Sigmoid colon (tissue), 7 donors: Measurements from ENCODE around the gene CC2D2B. TPM values are rescaled to one million over a fixed set of nuclear protein-coding genes. Genes with fewer than 3 reads are reported as not detected.

Experiments used
- DNase-seq: peaks from one replicate; pipeline ENCODE4 v3.0.0-alpha.2; 2019
- H3K27ac ChIP-seq, 4 donors: fragments of 200-600 bp; sonication (generic); one replicate each; pipeline ENCODE4 v1.5.1; 2016 to 2019; ENCODE audit warnings: mild to moderate bottlenecking in 1 of 4
- H3K27me3 ChIP-seq, 3 donors: fragments of 200-600 bp; sonication (generic); one replicate each; pipeline ENCODE4 v1.5.1; 2019; ENCODE audit warnings: mild to moderate bottlenecking in 1 of 3
- H3K36me3 ChIP-seq, 4 donors: fragments of 200-600 bp; sonication (generic); one replicate each; pipeline ENCODE4 v1.5.1; 2016 to 2019
- H3K4me1 ChIP-seq, 4 donors: fragments of 200-600 bp; sonication (generic); one replicate each; pipeline ENCODE4 v1.5.1; 2017 to 2019
- H3K4me3 ChIP-seq, 4 donors: fragments of 200-600 bp; sonication (generic); one replicate each; pipeline ENCODE4 v1.5.1; 2017 to 2019; ENCODE audit warnings: mild to moderate bottlenecking in 2 of 4, moderate library complexity in 1 of 4
- H3K9me3 ChIP-seq, 4 donors: fragments of 200-600 bp in 3 of 4; sonication (generic) in 3 of 4; one replicate each; pipeline versions ENCODE4 v1.5.1 to v1.6.1; 2013 to 2019
- CTCF ChIP-seq, 4 experiments: fragments of 450-650 bp in 3 of 4; fragments of 200-600 bp in 1 of 4; IDR thresholded peaks; one replicate each; pipeline ENCODE4 v1.5.1; 2016 to 2019; ENCODE audit warnings: antibody characterized with exemption in 4 of 4, mild to moderate bottlenecking in 3 of 4, moderate library complexity in 2 of 4
- EP300 ChIP-seq, 4 donors: sonication (generic); formaldehyde crosslinking; IDR thresholded peaks; one replicate each; pipeline ENCODE4 v1.6.1; 2017; ENCODE audit warnings: antibody characterized with exemption in 4 of 4
- POLR2A ChIP-seq, 2 donors: fragments of 450-650 bp; IDR thresholded peaks; one replicate each; pipeline ENCODE4 v1.6.1; 2016; ENCODE audit warnings: antibody characterized with exemption in 2 of 2, mild to moderate bottlenecking in 2 of 2, moderate library complexity in 2 of 2
- POLR2AphosphoS5 ChIP-seq, 4 donors: sonication (generic); formaldehyde crosslinking; IDR thresholded peaks; one replicate each; pipeline ENCODE4 v1.6.1; 2017; ENCODE audit warnings: antibody characterized with exemption in 4 of 4
- WGBS, 2 donors: extraction: QIAGEN DNeasy Blood & Tissue Kit; methylation state at CpG; one replicate each; pipeline ENCODE4 v1.1.7; 2013; 5-methylcytosine and 5-hydroxymethylcytosine counted together
- intact Hi-C: fragments of 100-400 bp; cut with DNase I; formaldehyde crosslinking; loops from one replicate; pipeline ENCODE4 v1.15.1; 2023
- polyA plus RNA-seq, 3 donors: library from polyadenylated mRNA; stranded (reverse); fragments of 200-250 nt; gene quantifications; one replicate each; pipeline ENCODE4 v1.2.3, GENCODE V29; 2013
- total RNA-seq, 4 donors: library from RNA; depleted of rRNA; stranded (reverse); fragments of >200 nt; gene quantifications; one replicate each; pipeline ENCODE4 v1.1.0, GENCODE V29; 2016
- donor health status: healthy with polysubstance abuse.
- donor health status: Bipolar disorder and iron deficiency.
- donor health status: healthy.

The CC2D2B gene
- total and polyA plus RNA-seq, 7 donors: 0.29 to 7.8 (median 4.3) TPM; not detected in 2

GRCh38 chr10:96041146-96041545 is 133.4 kb downstream of the CC2D2B start:
- intact Hi-C loops: no loop called here
- no peaks in the 10 kb centered on the region for H3K36me3 ChIP-seq
- DNase-seq: no peak
- TF ChIP-seq POLR2AphosphoS5 (IDR thresholded peaks at IDR 0.05): no peak
- no peak overlapping the region for H3K27ac ChIP-seq
- no peak overlapping the region for H3K4me3 ChIP-seq
- no peaks in the 10 kb centered on the region for H3K9me3 ChIP-seq
- peaks cover 0 to 21% (median 7%) of the 10 kb centered on the region in 4 donors for H3K4me1 ChIP-seq
- WGBS, 2 donors: 96 to 97% methylated on average over 11 of the region's 11 CpGs
- H3K27me3 ChIP-seq: no peaks in the 10 kb centered on the region

DNA sequence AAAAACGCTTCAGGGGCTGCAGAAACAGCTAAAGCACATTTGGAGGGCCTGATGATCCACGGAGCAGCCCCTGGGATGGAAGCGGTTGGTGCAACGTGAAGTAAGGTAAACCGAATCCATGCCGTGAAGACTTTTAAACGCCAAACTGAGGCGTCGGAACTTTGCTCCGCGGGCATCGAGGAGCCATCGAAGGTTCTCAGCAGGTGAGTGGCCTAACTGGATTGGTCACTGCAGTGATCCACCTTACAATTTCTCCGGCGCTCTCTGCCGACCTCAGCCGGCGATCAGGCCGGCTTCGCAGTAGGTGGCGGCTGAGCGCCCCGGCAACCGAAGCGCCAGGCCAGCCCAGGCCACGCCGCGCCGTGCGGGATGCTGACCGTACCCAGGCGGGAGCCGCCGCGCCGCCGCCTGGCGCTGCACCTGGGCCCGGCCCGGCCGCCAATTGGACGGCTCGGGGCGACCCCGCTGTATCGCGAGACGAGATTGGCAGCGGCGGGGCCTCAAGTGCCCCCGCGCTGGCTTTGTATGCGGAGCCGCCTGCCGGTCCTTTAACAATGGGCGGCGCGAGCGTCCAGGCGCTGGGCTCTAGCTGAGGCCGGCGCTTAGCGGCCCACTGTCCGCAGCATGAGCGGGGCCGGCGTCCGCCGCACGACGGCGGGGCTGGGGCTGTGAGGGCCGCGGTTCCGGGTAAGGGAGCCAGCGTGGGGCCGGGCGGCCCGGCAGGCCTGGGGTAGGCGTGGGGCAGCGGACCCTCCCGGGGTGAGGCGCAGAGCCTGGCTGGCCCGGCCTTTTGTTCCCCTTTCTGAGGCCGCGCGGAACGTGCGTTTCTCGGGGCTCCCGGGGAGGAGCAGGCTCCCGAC is 135.5 kb downstream of the CC2D2B start, which contains the start of gene CCNJ:
CCNJ (plus strand) TSS at position 551 of the 860 bp plus-strand sequence. CDS start 811 bp downstream, outside the sequence.
- peak in 1 of 2 donors; percentile 42 for TF ChIP-seq POLR2A (IDR thresholded peaks at IDR 0.05)
- peak in 2 of 4 experiments; percentile 11 to 30 for TF ChIP-seq CTCF (IDR thresholded peaks at IDR 0.05)
- no peak for TF ChIP-seq EP300 (IDR thresholded peaks at IDR 0.05)
- peak; percentile 51 to 86 (median 79) for TF ChIP-seq POLR2AphosphoS5 (IDR thresholded peaks at IDR 0.05)
- DNase-seq: peak; percentile 94
- intact Hi-C loops: loop anchor here (1.0 to 2.0 kb wide), 3 partner anchors 48 to 134 kb away; partner anchors contain the start of gene ZNF518A

DNA sequence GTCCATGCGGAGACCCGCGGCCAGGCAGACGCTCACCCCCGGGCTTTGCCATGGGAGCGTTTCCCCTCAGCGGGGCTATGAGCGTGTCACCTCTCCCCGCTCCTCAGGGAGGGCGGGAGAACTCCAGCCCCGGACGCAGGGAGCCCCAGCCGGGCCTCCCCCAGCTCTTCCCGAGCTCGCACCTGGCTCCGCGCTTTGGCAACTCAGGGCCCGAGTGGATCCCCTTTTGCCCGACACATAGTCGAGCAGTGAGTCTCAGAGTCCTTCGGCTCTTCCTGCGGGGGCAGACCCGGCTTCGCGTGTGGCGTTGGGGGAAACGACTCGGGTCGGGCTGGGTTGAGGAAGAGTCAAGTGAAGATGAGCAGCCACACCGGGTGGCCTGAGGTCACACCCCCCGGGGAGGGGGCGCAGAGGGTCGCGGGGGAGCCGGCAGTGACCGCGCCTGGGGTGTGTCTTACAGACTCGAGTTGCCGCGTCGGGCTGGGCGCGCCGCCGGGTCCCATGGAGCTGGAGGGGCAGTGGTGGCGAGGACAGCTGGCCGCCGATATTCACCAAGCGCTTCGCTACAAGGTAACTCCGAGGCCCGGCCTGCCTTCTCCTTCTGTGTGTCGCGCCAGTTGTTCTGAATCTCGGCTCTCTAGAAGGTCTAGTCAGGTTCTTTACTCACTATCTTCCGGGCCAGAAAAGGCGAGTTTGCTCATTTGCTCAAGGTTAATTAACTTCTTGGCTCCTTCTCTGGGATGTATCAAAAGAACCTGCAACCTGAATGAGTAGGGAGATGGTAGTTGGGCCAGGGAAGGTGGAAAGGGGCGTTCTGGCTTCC is 136.3 kb downstream of the CC2D2B start:
- DNase-seq: peak; percentile 74
- Histone ChIP-seq H3K4me3 (peak overlapping the region; percentile 65 to 79 (median 70)), H3K4me1 (peaks cover 0 to 21% (median 10%) of the 10 kb centered on the region in 4 donors), H3K36me3 (no peaks in the 10 kb centered on the region), H3K27me3 (no peaks in the 10 kb centered on the region), H3K9me3 (no peaks in the 10 kb centered on the region), H3K27ac (peak overlapping the region; percentile 83 to 93 (median 88))
- TF ChIP-seq EP300 (IDR thresholded peaks at IDR 0.05): no peak
- TF ChIP-seq POLR2AphosphoS5 (IDR thresholded peaks at IDR 0.05): no peak
- no peak for TF ChIP-seq POLR2A (IDR thresholded peaks at IDR 0.05)
- no peak for TF ChIP-seq CTCF (IDR thresholded peaks at IDR 0.05)
- WGBS, 2 donors: 0 to 1% methylated on average over 58 of the region's 58 CpGs
- intact Hi-C loops: loop anchor here (1.0 to 2.0 kb wide), 3 partner anchors 47 to 135 kb away; partner anchors contain the start of gene ZNF518A

More for the DNA sequence above, 135.5 kb downstream of the CC2D2B start, which contains the start of gene CCNJ:
- Histone ChIP-seq H3K4me1 (peaks cover 0 to 21% (median 10%) of the 10 kb centered on the region in 4 donors), H3K36me3 (no peaks in the 10 kb centered on the region), H3K27ac (peak within 1 kb of the TSS; percentile 83 to 93 (median 88)), H3K4me3 (peak within 1 kb of the TSS; percentile 65 to 79 (median 70)), H3K9me3 (no peaks in the 10 kb centered on the region), H3K27me3 (no peaks in the 10 kb centered on the region)
- WGBS, 2 donors: 4 to 5% methylated on average over 92 of the region's 92 CpGs

- H3K4me3 ChIP-seq: peak overlapping the region; percentile 65 to 79 (median 70)
- no peaks in the 10 kb centered on the region for H3K36me3 ChIP-seq
- peak overlapping the region; percentile 83 to 93 (median 88) for H3K27ac ChIP-seq
- no peaks in the 10 kb centered on the region for H3K9me3 ChIP-seq
- WGBS, 2 donors: 17 to 47% methylated on average over 8 of the region's 8 CpGs
- no peak for DNase-seq
- H3K27me3 ChIP-seq: no peaks in the 10 kb centered on the region
- peaks cover 0 to 21% (median 10%) of the 10 kb centered on the region in 4 donors for H3K4me1 ChIP-seq
- intact Hi-C loops: no loop called here
- no peak for TF ChIP-seq POLR2AphosphoS5 (IDR thresholded peaks at IDR 0.05)
- TF ChIP-seq POLR2A (IDR thresholded peaks at IDR 0.05): no peak
- no peak for TF ChIP-seq CTCF (IDR thresholded peaks at IDR 0.05)
- TF ChIP-seq EP300 (IDR thresholded peaks at IDR 0.05): no peak
These were observed 137.0 kb downstream of the CC2D2B start for GRCh38 chr10:96044736-96045135.
